Liver (tissue), 9 donors: ENCODE measurements around the gene MCU. TPM values are rescaled to one million over a fixed set of nuclear protein-coding genes. Genes with fewer than 3 reads are reported as not detected.

ENCODE experiments used
- DNase-seq: peaks from one replicate; pipeline ENCODE4 v3.0.0-alpha.2; 2017; ENCODE audit warnings: low spot score
- H3K27ac ChIP-seq, 2 donors: one replicate each; pipeline ENCODE4 v1.7.0; 2013; ENCODE audit warnings: inconsistent platforms in 2 of 2, low read length in 2 of 2, control low read depth in 1 of 2, low read depth in 1 of 2, mild to moderate bottlenecking in 1 of 2
- H3K27me3 ChIP-seq, 4 donors: one replicate each; pipeline versions ENCODE4 v1.6.1 to v1.7.0; 2013; ENCODE audit warnings: low read length in 3 of 4, inconsistent platforms in 1 of 4, mild to moderate bottlenecking in 1 of 4, moderate library complexity in 1 of 4; ENCODE audit not compliant: control insufficient read depth in 4 of 4, insufficient read depth in 4 of 4
- H3K36me3 ChIP-seq, 4 donors: one replicate each; pipeline versions ENCODE4 v1.6.1 to v1.7.0; 2013; ENCODE audit warnings: low read length in 3 of 4, mild to moderate bottlenecking in 3 of 4, low read depth in 1 of 4, moderate library complexity in 1 of 4; ENCODE audit not compliant: control insufficient read depth in 4 of 4, insufficient read depth in 3 of 4
- H3K4me1 ChIP-seq, 4 donors: one replicate each; pipeline versions ENCODE4 v1.6.1 to v1.7.0; 2013; ENCODE audit warnings: low read length in 3 of 4, mild to moderate bottlenecking in 3 of 4, moderate library complexity in 1 of 4; ENCODE audit not compliant: control insufficient read depth in 4 of 4, insufficient read depth in 4 of 4
- H3K4me3 ChIP-seq, 3 donors: one replicate each; pipeline versions ENCODE4 v1.6.1 to v1.7.0; 2013; ENCODE audit warnings: low read length in 3 of 3, control low read depth in 1 of 3, low read depth in 1 of 3, mild to moderate bottlenecking in 1 of 3
- H3K9ac ChIP-seq, 2 donors: one replicate each; pipeline ENCODE4 v1.7.0; 2013; ENCODE audit warnings: low read length in 2 of 2, mild to moderate bottlenecking in 2 of 2, moderate library complexity in 2 of 2, control low read depth in 1 of 2, low read depth in 1 of 2
- H3K9me3 ChIP-seq, 4 donors: one replicate each; pipeline versions ENCODE4 v1.6.1 to v1.7.0; 2013; ENCODE audit warnings: low read length in 3 of 4; ENCODE audit not compliant: control insufficient read depth in 4 of 4
- EGR1 ChIP-seq, 2 donors: IDR thresholded peaks; 2 replicates each; pipeline ENCODE4 v1.6.1; 2016 to 2018; ENCODE audit warnings: antibody characterized with exemption in 2 of 2, low read depth in 2 of 2
- FOXA1 ChIP-seq: IDR thresholded peaks from 2 replicates; pipeline ENCODE4 v1.6.1; 2016; ENCODE audit warnings: antibody characterized with exemption
- FOXA2 ChIP-seq: IDR thresholded peaks from 2 replicates; pipeline ENCODE4 v1.6.1; 2016; ENCODE audit warnings: antibody characterized with exemption
- GABPA ChIP-seq, 2 donors: IDR thresholded peaks in 1 of 2; conservative IDR thresholded peaks in 1 of 2; 2 replicates each; pipeline ENCODE4 v1.6.1; 2016; ENCODE audit warnings: antibody characterized with exemption in 2 of 2, mild to moderate bottlenecking in 1 of 2, moderate library complexity in 1 of 2
- HNF4A ChIP-seq, 2 donors: conservative IDR thresholded peaks; 2 replicates each; pipeline ENCODE4 v1.6.1; 2016; ENCODE audit warnings: antibody characterized with exemption in 2 of 2, mild to moderate bottlenecking in 2 of 2
- HNF4G ChIP-seq: IDR thresholded peaks from 2 replicates; pipeline ENCODE4 v1.6.1; 2016; ENCODE audit warnings: antibody characterized with exemption
- JUND ChIP-seq, 2 donors: IDR thresholded peaks; 2 replicates each; pipeline ENCODE4 v1.6.1; 2016; ENCODE audit warnings: antibody characterized with exemption in 2 of 2
- MAX ChIP-seq: IDR thresholded peaks from 2 replicates; pipeline ENCODE4 v1.6.1; 2016; ENCODE audit warnings: antibody characterized with exemption
- NR2F2 ChIP-seq: IDR thresholded peaks from 2 replicates; pipeline ENCODE4 v1.6.1; 2016; ENCODE audit warnings: antibody characterized with exemption
- SP1 ChIP-seq: IDR thresholded peaks from 2 replicates; pipeline ENCODE4 v1.6.1; 2018; ENCODE audit warnings: antibody characterized with exemption, mild to moderate bottlenecking
- TAF1 ChIP-seq: conservative IDR thresholded peaks from 2 replicates; pipeline ENCODE4 v1.6.1; 2016; ENCODE audit warnings: antibody characterized with exemption, mild to moderate bottlenecking
- YY1 ChIP-seq: IDR thresholded peaks from 2 replicates; pipeline ENCODE4 v1.6.1; 2016; ENCODE audit warnings: antibody characterized with exemption, mild to moderate bottlenecking
- ZBTB33 ChIP-seq: IDR thresholded peaks from 2 replicates; pipeline ENCODE4 v1.6.1; 2016; ENCODE audit warnings: antibody characterized with exemption
- WGBS: extraction: QIAGEN DNeasy Blood & Tissue Kit; methylation state at CpG from one replicate; pipeline ENCODE4 v1.1.7; 2013; 5-methylcytosine and 5-hydroxymethylcytosine counted together
- polyA plus RNA-seq, 2 donors: library from polyadenylated mRNA; stranded (reverse) in 1 of 2; unstranded in 1 of 2; fragments of 200-250 nt in 1 of 2; fragments of >200 nt in 1 of 2; fragmentation: Nextera tagmentation in 1 of 2; extraction: Ambion mirVana in 1 of 2; gene quantifications; one replicate each; pipeline versions ENCODE4 v1.2.1 to v1.2.3, GENCODE V29; 2013 to 2015
- total RNA-seq, 2 donors: library from RNA; depleted of rRNA; stranded (reverse); fragments of >200 nt; gene quantifications; one replicate each; pipeline ENCODE4 v1.2.3, GENCODE V29; 2014
- TF ChIP-seq, protein P1 (sequence below): fragments of 150-350 bp; IDR thresholded peaks from 2 replicates; pipeline ENCODE4 v1.5.1; 2017; ENCODE audit warnings: improper control_type of control experiment, low read depth, low read length; ENCODE audit not compliant: missing input control
- TF ChIP-seq, protein P2 (sequence below): IDR thresholded peaks from 2 replicates; pipeline ENCODE4 v1.6.1; 2016; ENCODE audit warnings: antibody characterized with exemption
- TF ChIP-seq, protein P3 (sequence below): IDR thresholded peaks from 2 replicates; pipeline ENCODE4 v1.6.1; 2016; ENCODE audit warnings: antibody characterized with exemption, mild to moderate bottlenecking
- donor health status: healthy.
- donor health status: healthy.
- donor health status: healthy.
- donor health status: healthy.
- donor health status: healthy.

The MCU gene
- total and polyA plus RNA-seq, 4 donors, result 6.4 to 13.0 (median 8.8) TPM

DNA sequence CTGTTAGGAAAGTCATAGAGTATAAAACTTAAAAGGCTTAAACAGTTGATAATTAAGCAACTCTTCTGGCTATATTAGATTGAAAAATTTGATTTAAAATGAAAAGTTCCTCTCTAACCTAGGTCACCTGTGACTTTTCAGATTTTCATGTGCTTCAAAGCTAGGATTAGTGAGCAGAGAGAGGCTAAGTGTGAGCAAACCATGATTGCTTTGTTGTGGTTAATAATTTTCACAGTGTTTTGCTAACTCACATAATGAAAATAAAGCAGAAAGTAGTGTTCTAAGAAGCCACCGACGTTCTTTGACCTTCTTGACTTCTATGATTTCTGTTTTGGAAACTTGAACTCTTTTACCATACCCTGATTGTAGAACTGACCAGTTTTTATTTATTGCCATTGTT is 126.1 kb downstream of the MCU start:
- H3K9me3 ChIP-seq, result no peaks in the 10 kb centered on the region
- H3K9ac ChIP-seq, result no peak overlapping the region
- H3K4me1 ChIP-seq, result peaks cover 0 to 7% (median 0%) of the 10 kb centered on the region in 4 donors
- no peak overlapping the region for H3K27ac ChIP-seq
- no peaks in the 10 kb centered on the region for H3K36me3 ChIP-seq
- H3K4me3 ChIP-seq, result no peak overlapping the region
- no peak for DNase-seq
- TF ChIP-seq SP1 (no peak), JUND (IDR thresholded peaks at IDR 0.05) (no peak), MAX (no peak), HNF4A (conservative IDR thresholded peaks at IDR 0.05) (no peak), ZBTB33 (no peak), HNF4G (no peak), TAF1 (no peak), EGR1 (IDR thresholded peaks at IDR 0.05; ENCODE audit: low read depth in 2 of 2) (no peak), GABPA (IDR thresholded peaks at IDR 0.05 in 1 of 2, conservative IDR thresholded peaks at IDR 0.05 in 1 of 2) (no peak), FOXA2 (no peak), FOXA1 (no peak), YY1 (no peak)
- TF ChIP-seq, protein P1, sequence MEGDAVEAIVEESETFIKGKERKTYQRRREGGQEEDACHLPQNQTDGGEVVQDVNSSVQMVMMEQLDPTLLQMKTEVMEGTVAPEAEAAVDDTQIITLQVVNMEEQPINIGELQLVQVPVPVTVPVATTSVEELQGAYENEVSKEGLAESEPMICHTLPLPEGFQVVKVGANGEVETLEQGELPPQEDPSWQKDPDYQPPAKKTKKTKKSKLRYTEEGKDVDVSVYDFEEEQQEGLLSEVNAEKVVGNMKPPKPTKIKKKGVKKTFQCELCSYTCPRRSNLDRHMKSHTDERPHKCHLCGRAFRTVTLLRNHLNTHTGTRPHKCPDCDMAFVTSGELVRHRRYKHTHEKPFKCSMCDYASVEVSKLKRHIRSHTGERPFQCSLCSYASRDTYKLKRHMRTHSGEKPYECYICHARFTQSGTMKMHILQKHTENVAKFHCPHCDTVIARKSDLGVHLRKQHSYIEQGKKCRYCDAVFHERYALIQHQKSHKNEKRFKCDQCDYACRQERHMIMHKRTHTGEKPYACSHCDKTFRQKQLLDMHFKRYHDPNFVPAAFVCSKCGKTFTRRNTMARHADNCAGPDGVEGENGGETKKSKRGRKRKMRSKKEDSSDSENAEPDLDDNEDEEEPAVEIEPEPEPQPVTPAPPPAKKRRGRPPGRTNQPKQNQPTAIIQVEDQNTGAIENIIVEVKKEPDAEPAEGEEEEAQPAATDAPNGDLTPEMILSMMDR, result no peak
- TF ChIP-seq, protein P2, sequence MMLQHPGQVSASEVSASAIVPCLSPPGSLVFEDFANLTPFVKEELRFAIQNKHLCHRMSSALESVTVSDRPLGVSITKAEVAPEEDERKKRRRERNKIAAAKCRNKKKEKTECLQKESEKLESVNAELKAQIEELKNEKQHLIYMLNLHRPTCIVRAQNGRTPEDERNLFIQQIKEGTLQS, result no peak
- TF ChIP-seq, protein P3, sequence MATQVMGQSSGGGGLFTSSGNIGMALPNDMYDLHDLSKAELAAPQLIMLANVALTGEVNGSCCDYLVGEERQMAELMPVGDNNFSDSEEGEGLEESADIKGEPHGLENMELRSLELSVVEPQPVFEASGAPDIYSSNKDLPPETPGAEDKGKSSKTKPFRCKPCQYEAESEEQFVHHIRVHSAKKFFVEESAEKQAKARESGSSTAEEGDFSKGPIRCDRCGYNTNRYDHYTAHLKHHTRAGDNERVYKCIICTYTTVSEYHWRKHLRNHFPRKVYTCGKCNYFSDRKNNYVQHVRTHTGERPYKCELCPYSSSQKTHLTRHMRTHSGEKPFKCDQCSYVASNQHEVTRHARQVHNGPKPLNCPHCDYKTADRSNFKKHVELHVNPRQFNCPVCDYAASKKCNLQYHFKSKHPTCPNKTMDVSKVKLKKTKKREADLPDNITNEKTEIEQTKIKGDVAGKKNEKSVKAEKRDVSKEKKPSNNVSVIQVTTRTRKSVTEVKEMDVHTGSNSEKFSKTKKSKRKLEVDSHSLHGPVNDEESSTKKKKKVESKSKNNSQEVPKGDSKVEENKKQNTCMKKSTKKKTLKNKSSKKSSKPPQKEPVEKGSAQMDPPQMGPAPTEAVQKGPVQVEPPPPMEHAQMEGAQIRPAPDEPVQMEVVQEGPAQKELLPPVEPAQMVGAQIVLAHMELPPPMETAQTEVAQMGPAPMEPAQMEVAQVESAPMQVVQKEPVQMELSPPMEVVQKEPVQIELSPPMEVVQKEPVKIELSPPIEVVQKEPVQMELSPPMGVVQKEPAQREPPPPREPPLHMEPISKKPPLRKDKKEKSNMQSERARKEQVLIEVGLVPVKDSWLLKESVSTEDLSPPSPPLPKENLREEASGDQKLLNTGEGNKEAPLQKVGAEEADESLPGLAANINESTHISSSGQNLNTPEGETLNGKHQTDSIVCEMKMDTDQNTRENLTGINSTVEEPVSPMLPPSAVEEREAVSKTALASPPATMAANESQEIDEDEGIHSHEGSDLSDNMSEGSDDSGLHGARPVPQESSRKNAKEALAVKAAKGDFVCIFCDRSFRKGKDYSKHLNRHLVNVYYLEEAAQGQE, result no peak
- 26% methylated on average over 2 of the region's 2 CpGs for WGBS
- H3K27me3 ChIP-seq, result no peaks in the 10 kb centered on the region

- Histone ChIP-seq H3K27ac (no peak overlapping the region), H3K4me3 (no peak overlapping the region), H3K9ac (no peak overlapping the region), H3K4me1 (peaks cover 0 to 7% (median 0%) of the 10 kb centered on the region in 4 donors), H3K9me3 (no peaks in the 10 kb centered on the region), H3K27me3 (no peaks in the 10 kb centered on the region), H3K36me3 (no peaks in the 10 kb centered on the region)
- TF ChIP-seq HNF4A (conservative IDR thresholded peaks at IDR 0.05) (no peak), HNF4G (no peak), NR2F2 (no peak), EGR1 (IDR thresholded peaks at IDR 0.05; ENCODE audit: low read depth in 2 of 2) (no peak)
- DNase-seq, result no peak
- 87% methylated on average over 1 of the region's 1 CpG for WGBS
These were observed 127.1 kb downstream of the MCU start for GRCh38 chr10:72819053-72819452.
